ENCODE data around the gene C11orf42. TPM values are rescaled to one million over a fixed set of nuclear protein-coding genes. Genes with fewer than 3 reads are reported as not detected.
"Not testable (repeated sequence)": the region's sequence is repeated elsewhere in the genome, so short reads cannot be mapped to it uniquely, and the experiment has no call there.

The C11orf42 gene
- total RNA-seq, 1 donor from 2014 or later = not detected

DNA sequence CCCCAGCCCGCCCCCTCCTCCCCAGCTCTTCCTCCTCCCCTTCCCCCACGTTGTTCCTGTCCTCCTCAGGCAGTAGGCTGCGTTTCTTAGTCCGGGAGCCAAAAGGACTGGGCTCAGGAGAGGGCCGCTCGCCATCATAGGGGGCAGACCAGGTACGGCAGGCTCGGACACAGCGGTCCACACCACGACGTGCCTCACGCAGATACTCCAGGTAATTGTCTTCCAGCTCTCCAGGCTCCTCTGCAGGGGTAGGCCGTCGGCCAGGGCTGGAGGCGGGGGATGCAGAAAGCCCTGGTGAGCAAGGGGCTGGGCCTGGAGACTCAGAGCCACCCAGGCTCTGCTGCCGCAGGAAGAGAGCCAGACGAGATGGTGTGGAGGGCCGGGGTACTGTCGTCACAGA lies 12.4 kb downstream of the C11orf42 start:
- intact Hi-C loops (cut with DNase I) = no loop called here
- DNase-seq (ENCODE audit: low spot score) = no peak

DNA sequence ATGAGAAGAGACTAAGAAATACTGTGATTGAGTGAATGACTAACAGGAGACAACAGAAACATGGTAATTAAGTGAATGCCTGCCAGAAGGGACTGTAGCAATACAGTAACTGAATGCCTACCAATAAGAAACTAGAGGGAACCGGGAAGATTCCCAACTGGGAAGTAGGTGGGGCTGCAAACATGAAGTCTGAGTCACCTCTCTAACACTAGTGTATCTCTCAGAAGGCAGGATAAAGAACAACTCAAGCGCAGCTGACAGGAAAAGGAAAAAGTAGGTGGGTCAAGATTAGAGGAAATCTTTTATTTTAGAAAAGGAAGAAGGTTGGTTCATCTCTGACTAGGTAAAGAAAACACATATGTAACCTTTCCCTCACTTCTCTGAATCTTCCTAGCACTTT lies 14.0 kb downstream of the C11orf42 start:
- no peak for DNase-seq (ENCODE audit: low spot score)
- intact Hi-C loops (cut with DNase I) = no loop called here

DNA sequence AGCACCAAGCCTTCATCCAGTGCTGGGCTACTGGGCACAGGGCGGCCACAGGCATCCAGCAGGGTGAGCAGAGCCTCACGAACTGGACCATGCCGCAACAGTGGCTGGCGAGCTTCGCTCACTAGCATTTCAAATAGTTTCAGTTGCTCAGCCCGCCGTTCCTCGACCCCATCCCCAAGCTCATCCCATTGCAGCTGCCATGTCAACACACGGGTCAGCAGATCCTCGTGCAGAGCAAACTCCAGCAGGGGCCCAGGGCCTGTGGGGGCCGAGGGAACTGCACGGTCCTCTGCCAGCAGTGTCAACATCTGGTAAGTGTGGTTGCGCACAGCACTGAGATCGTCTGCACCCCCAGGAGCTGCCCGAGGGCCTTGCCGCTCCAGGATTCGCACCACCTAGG lies 18.5 kb downstream of the C11orf42 start:
- intact Hi-C loops (cut with DNase I) = no loop called here
- DNase-seq (ENCODE audit: low spot score) = no peak

DNA sequence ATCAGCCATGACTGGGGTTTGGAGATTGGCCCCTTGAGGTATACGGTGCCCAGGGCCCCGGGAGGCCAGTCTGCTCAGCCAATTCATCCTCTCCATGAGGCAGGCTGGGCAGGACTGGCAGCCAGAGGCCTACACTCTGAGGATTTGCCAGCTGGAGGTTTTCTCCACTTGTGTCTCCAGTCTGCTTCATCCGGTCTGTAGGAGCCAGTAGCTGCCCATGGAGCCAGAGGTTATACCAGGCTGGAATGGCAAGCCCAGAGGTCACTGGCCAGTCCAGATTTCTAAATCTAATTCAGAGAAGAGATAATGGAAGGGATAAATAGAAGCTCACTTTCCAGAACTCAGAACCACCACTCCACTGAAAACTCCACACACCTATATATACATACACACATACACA lies 19.1 kb downstream of the C11orf42 start:
- intact Hi-C loops (cut with DNase I) = no loop called here
- DNase-seq (ENCODE audit: low spot score) = no peak

DNA sequence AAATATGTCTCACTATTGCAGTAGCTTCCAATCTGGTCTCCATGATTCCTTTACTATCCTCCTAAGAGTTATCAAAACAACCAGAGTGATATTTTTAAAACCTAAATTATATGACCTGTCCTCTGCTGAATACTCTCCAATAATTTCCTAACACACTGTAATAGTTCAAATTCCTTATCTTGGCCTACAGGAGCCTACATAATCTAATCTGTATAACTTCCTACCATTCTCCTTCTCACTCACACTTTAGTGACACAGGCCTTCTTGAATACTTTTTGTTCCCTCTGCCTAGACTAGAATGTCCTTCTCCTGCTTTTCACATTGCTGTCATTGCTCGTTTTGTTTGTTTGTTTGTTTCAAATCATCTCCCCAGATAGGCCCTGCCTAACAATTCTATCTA lies 19.7 kb downstream of the C11orf42 start:
- DNase-seq (ENCODE audit: low spot score) = no peak
- intact Hi-C loops (cut with DNase I) = no loop called here

DNA sequence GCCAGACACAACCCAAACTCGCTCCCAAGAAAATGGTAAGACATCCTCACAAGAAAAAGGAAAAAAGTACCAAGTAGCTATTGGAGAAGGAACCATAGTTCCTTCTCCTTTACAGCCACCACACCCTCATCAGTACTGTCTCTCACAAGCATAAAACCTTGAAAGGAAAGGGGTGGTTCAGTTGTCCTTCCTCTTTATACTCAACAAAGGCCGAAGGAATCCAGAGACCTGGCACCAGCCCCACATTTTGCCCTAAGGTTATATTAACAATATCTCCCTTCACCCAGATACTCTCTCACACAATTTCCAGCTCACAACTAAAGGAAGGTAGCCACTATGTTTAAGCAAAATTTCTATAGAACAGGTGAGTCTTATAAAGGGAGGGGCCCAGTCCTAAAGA lies 20.5 kb downstream of the C11orf42 start:
- intact Hi-C loops (cut with DNase I) = no loop called here
- no peak for DNase-seq (ENCODE audit: low spot score)

DNA sequence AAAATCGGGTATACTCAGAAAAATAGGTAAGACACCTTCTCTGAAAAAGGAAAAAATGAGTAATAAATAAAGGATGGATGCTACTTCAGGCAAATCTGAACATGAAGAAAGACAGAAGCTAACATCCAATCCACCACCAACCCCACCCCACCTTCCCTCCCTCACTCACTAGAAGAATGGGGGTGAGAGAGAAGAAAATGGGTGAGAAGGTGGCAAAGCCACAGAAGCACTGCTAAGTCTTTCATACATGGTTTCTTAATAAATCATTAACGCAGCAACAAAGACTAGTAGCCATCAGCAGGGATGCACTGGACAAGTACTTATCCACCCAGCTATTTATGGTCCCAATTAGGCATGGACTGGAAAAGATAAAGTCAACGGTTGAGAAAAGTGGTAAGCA lies 23.2 kb downstream of the C11orf42 start:
- intact Hi-C loops (cut with DNase I) = no loop called here

DNA sequence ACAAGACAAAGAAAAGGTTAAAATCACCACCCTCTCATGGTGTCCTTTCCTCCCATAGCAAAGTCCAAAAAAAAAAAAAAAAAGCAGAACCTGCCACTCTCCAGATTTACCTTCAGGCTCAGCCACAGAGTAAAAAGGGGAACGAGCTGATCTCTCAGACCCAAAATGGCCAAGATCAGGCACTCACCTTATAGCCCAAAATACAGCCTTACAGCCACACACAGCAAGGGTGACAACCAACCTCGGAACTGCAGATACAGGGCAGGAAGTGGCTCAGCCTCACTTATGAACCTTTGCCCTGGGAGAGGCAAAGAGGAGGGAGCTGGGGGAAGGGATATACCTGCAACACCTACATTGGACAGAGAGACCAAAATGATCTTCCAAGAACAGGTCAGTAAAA lies 24.6 kb downstream of the C11orf42 start:
- DNase-seq (ENCODE audit: low spot score) = no peak
- intact Hi-C loops (cut with DNase I) = loop anchor here (10.0 kb wide), 1 partner anchor 245 kb away; the partner anchor contains the start of gene TRIM3

More for the DNA sequence above, 23.2 kb downstream of the C11orf42 start:
- no peak for DNase-seq (ENCODE audit: low spot score)

DNA sequence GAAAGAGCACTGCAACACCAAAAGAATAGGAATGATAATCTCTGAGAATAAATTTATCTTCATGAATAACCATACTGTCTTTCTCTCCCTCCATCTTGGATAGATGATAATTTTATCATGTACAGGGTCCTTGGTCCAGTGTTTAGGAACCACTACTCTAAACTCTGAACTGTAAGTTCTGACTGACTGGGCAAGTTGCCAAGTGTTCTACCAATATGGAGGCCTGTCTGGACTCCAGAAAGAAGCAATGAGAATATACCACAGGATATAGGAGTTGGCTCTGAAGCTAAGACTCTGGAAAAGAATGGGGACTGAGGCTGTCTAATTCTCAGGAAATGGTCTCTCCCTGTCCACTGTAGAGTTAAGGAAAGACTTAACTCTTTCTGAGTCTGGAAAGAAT lies 27.5 kb downstream of the C11orf42 start:
- intact Hi-C loops (cut with DNase I) = loop anchor here (10.0 kb wide), 1 partner anchor 242 kb away; the partner anchor contains the start of gene TRIM3
- DNase-seq (ENCODE audit: low spot score) = no peak

DNA sequence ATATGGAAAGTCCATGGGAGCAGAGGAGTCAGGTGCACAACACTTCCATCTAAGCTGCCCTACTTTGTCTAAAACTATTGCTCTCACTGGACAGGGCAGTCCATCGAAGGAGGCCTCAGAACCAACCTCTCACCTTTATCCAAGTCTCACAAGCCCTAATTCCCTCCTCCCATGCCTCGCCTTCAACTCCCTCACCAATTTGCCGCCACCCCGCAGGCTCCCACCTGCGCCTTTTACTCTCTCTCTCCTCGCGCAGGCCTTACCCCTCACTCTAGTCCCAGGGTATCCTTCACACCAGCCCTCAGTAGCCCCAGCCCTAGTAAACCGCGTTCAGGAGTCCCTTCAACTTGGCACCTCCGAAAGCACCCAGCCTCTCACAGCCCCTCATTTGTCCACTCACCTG lies 28.6 kb downstream of the C11orf42 start:
- intact Hi-C loops (cut with DNase I) = loop anchor here (1.0 to 10.0 kb wide), 2 partner anchors 85 to 241 kb away; partner anchors contain the start of gene TRIM3
- no peak for DNase-seq (ENCODE audit: low spot score)

DNA sequence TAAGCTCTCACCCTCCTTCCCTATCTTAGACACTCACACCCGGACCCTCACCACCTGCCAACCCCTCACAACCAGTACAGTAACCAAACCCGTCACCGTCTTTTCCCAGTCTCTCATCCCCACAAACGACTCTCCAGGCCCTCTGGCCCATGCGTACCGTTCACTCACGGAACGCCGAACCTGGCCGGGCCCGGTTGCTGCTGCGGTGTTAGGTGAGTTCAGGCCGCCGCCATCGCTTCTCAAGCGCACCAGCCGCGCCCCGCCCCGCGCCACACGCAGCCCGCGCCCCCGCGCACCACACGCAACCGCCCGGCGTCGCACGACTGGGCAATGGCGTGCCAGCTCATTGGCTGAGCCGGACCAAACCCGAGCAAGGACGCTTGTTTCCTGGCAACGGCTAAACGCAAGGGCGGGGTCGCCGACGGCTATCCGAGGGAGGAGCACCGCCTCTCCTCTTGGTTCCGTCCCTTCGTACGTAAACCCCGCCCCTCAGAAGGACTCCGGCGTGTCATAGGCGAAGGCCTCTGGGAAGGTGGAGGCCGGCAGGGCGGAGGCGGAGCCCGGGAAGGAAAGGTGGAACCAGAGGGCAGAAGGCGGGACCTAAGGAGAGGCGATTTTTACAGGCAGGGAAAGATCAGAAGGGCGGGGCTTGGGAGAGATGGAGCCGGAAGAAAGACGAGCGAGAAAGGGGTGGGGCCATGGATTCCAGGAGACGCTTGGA lies 29.2 kb downstream of the C11orf42 start, which contains the start of gene FHIP1B:
FHIP1B (minus strand) TSS at position 250 of the 721 bp plus-strand sequence. CDS start 10,120 bp downstream, outside the sequence.
- DNase-seq (ENCODE audit: low spot score) = peak; percentile 100
- intact Hi-C loops (cut with DNase I) = loop anchor here (1.0 to 10.0 kb wide), 2 partner anchors 85 to 240 kb away; partner anchors contain the start of gene TRIM3

DNA sequence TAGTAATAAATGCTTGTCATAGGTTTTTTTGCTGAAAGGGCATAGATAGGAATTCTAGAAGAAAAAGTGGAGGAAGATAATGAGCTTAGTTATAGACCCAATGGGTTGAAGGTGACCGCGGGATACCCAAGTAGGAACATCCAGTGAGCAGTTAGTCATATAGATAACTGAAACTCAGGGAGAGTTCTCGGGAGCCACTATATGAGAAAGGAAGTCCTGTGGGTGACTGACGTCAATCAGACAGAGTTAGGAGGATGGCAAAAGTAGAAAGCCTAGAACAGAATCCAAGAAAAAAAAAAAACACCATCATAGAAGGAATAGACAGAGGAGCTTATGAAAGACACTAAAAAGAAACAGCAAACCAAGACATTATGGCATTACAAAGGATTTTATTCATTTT lies 31.9 kb downstream of the C11orf42 start:
- DNase-seq (ENCODE audit: low spot score) = no peak
- intact Hi-C loops (cut with DNase I) = loop anchor here (10.0 kb wide), 1 partner anchor 238 kb away; the partner anchor contains the start of gene TRIM3

DNA sequence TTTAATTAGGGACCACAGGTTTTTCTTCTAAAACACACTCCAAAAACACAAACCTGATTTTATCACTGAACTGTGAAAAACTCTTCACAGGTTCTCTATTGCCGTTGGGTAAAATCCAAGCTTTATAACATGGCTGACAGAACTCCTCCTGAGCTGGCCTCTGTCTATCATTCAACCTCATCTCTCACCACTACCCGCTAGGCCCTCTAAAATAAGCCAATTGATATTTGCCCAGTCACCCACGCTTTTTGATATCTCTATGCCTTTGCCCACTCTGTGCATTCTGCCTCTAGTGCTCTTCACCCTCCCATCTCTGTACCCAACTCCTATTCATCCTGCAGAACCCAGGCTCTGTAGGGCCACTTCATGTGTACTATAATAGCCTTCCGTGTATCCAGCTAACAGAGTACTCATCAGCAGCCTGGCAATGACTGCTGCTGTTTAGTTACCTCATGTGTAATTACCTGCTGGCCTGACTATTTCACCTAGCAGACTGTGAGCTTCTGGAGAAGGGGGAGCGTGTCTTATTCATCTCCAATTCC lies 32.5 kb downstream of the C11orf42 start:
- DNase-seq (ENCODE audit: low spot score) = no peak
- intact Hi-C loops (cut with DNase I) = loop anchor here (10.0 kb wide), 1 partner anchor 237 kb away; the partner anchor contains the start of gene TRIM3

DNA sequence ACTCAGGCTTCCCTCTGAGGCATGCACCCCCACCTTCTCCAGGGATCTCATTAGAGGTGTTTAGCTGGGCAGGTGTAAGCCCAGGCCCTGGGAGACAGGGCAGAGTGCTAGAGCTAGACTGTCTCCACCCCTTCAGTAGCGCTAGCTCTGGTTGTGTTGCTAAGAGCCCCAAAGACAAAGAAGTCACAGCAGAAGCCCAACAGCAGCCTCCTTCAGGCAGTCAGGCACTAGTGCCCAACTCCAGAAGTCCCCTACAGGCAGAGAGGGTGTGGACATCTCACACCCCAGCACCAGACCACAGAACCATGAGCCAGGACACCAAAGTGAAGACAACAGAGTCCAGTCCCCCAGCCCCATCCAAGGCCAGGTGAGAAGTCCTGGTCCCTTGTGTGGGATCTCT lies 33.5 kb downstream of the C11orf42 start, which contains the start of gene CNGA4:
CNGA4 (plus strand) TSS at position 188 of the 400 bp plus-strand sequence; CDS start at position 306, 118 bp downstream.
- intact Hi-C loops (cut with DNase I) = loop anchor here (10.0 kb wide), 1 partner anchor 236 kb away; the partner anchor contains the start of gene TRIM3
- no peak for DNase-seq (ENCODE audit: low spot score)

DNA sequence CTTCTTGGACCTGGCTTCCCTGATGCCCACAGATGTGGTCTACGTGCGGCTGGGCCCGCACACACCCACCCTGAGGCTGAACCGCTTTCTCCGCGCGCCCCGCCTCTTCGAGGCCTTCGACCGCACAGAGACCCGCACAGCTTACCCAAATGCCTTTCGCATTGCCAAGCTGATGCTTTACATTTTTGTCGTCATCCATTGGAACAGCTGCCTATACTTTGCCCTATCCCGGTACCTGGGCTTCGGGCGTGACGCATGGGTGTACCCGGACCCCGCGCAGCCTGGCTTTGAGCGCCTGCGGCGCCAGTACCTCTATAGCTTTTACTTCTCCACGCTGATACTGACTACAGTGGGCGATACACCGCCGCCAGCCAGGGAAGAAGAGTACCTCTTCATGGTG lies 34.8 kb downstream of the C11orf42 start:
- intact Hi-C loops (cut with DNase I) = no loop called here
- DNase-seq (ENCODE audit: low spot score) = no peak

DNA sequence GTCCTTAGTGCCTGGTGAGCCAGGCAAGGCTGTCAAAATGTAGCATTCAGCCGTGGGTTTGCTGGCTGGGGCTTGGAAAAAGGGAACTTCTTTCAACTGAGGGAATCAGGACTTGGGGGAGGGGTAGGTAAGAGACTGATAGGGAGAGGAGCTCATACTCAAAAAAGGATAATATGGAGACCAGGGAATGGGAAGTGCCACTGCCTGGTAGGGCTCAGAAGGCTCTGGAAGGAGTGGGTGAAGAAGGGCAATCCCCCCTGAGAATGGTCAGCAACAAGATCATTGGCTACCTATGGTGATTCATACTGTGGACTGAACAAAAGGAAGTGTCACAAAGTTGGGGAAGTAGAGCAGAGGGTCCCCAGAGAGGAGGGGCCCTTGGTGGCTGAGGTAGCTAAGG lies 35.4 kb downstream of the C11orf42 start:
- intact Hi-C loops (cut with DNase I) = no loop called here
- no peak for DNase-seq (ENCODE audit: low spot score)

DNA sequence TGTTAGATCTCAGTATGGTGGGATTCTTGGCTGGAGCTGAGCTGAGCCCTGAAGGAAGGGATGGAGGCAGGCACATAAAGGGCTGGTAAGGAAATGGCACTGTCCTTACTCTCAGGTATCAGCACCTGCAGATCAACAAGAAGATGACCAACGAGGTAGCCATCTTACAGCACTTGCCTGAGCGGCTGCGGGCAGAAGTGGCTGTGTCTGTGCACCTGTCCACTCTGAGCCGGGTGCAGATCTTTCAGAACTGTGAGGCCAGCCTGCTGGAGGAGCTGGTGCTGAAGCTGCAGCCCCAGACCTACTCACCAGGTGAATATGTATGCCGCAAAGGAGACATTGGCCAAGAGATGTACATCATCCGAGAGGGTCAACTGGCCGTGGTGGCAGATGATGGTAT lies 36.0 kb downstream of the C11orf42 start:
- no peak for DNase-seq (ENCODE audit: low spot score)
- intact Hi-C loops (cut with DNase I) = no loop called here

DNA sequence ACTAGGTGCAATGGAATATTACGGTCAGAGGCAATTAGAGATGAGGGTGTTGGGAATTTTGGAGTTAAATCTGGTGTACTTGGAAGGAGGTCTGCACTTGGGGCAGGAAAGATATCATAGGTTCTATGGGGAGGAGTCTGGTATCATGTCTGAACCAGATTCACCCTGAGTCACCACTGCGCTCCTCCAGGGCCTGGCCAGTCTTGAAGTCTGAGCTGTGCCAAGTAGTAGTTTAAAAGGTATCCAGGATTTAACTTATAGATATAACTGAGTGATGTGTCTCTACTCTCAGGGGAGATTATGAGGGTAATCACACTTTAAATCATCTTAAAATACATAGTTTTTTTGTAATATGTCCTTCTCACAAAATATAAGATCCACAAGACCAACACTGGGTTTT lies 40.2 kb downstream of the C11orf42 start:
- no peak for DNase-seq (ENCODE audit: low spot score)
- intact Hi-C loops (cut with DNase I) = no loop called here

DNA sequence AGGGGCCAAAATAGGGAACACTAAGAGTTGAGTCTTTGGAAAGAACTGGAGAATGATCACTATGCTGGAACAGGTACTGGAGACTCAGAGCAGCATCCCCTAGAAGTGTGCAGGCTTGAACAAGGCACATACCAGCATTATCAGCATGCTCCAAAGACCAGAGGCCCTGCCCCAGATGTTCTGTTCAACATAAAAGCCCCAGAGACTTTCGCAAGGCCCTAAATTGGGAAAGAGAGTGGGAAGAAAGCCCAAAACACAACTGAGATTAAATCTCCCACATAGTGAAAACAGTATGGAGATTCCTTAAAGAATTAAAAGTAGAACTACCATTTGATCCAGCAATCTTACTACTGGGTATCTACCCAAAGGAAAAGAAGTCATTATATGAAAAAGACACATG lies 42.9 kb downstream of the C11orf42 start:
- intact Hi-C loops (cut with DNase I) = no loop called here
- no peak for DNase-seq (ENCODE audit: low spot score)

DNA sequence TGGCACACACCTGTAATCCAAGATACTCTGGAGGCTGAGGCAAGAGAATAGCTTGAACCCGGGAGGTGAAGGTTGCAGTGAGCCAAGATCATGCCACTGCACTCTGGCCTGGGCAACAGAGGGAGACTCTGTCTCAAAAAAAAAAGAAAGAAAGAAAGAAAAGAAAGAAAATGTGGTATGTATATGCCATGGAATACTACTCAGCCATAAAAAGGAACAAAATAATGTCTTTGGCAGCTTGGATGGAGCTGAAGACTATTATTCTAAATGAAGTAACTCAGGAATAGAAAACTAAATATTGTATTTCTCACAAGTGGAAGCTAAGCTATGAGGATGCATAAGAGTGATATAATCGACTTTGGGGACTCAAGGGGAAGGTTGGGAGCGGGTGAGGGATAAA lies 43.5 kb downstream of the C11orf42 start:
- DNase-seq (ENCODE audit: low spot score); intact Hi-C loops (cut with DNase I): not testable (repeated sequence)
